Transverse colon (tissue), 4 donors: ENCODE data around the gene MOB3B. TPM values are rescaled to one million over a fixed set of nuclear protein-coding genes. Genes with fewer than 3 reads are reported as not detected.

Experiments used
- DNase-seq: peaks from one replicate; pipeline ENCODE4 v3.0.0-alpha.2; 2019
- H3K27ac ChIP-seq, 4 donors: fragments of 200-600 bp; sonication (generic); 2 replicates each; pipeline ENCODE4 v1.5.1; 2016 to 2018; ENCODE audit warnings: inconsistent platforms in 4 of 4
- H3K27me3 ChIP-seq: fragments of 200-600 bp; sonication (generic); 2 replicates; pipeline ENCODE4 v1.5.1; 2017; ENCODE audit warnings: inconsistent platforms
- H3K36me3 ChIP-seq, 4 donors: fragments of 200-600 bp; sonication (generic); 2 replicates each; pipeline ENCODE4 v1.5.1; 2017 to 2019; ENCODE audit warnings: inconsistent platforms in 4 of 4
- H3K4me1 ChIP-seq, 4 donors: fragments of 200-600 bp; sonication (generic); 2 replicates each; pipeline ENCODE4 v1.5.1; 2017 to 2020; ENCODE audit warnings: inconsistent platforms in 4 of 4
- H3K4me3 ChIP-seq, 4 donors: fragments of 200-600 bp; sonication (generic); 1 replicate in 1 of 4; 2 replicates in 3 of 4; pipeline versions ENCODE4 v1.5.1 to v1.6.1; 2017 to 2019; ENCODE audit warnings: inconsistent platforms in 4 of 4
- H3K9me3 ChIP-seq, 2 donors: fragments of 200-600 bp; sonication (generic); 2 replicates each; pipeline ENCODE4 v1.5.1; 2017 to 2019; ENCODE audit warnings: inconsistent platforms in 2 of 2
- CTCF ChIP-seq, 5 experiments: fragments of 200-600 bp in 3 of 5; fragments of 450-650 bp in 2 of 5; sonication (generic) in 3 of 5; IDR thresholded peaks; 1 replicate in 2 of 5; 2 replicates in 3 of 5; pipeline ENCODE4 v1.5.1; 2016 to 2017; ENCODE audit warnings: antibody characterized with exemption in 5 of 5, inconsistent platforms in 3 of 5, mild to moderate bottlenecking in 2 of 5, moderate library complexity in 1 of 5
- EP300 ChIP-seq: sonication (generic); formaldehyde crosslinking; IDR thresholded peaks from one replicate; pipeline ENCODE4 v1.6.1; 2017; ENCODE audit warnings: antibody characterized with exemption, low read depth
- POLR2A ChIP-seq: fragments of 450-650 bp; IDR thresholded peaks from one replicate; pipeline ENCODE4 v1.6.1; 2016; ENCODE audit warnings: antibody characterized with exemption, mild to moderate bottlenecking, moderate library complexity
- POLR2AphosphoS5 ChIP-seq, 3 donors: sonication (generic); formaldehyde crosslinking; IDR thresholded peaks; one replicate each; pipeline ENCODE4 v1.6.1; 2016; ENCODE audit warnings: antibody characterized with exemption in 3 of 3
- WGBS, 2 donors: methylation state at CpG; one replicate each; pipeline ENCODE4 v1.1.5; 2018; ENCODE audit warnings: low coverage in 1 of 2; 5-methylcytosine and 5-hydroxymethylcytosine counted together
- in situ Hi-C, 4 donors: fragments of 200-750 bp; cut with MboI; loops; one replicate each; pipeline versions ENCODE4 v1.15.0 to v1.15.1; 2017; ENCODE audit warnings: low sequenced_read_pairs in 3 of 4, low pct_ligation_motif_present in 1 of 4, low pct_unique_long_range_greater_than_20kb in 1 of 4
- intact Hi-C: fragments of 100-400 bp; cut with DNase I; formaldehyde crosslinking; loops from one replicate; pipeline ENCODE4 v1.15.1; 2023; ENCODE audit warnings: low total_unique reads
- total RNA-seq, 4 donors: library from RNA; depleted of rRNA; stranded (reverse); fragments of >200 nt; gene quantifications; one replicate each; pipeline ENCODE4 v1.1.0, GENCODE V29; 2016

The MOB3B gene
- total RNA-seq, 4 donors from 2014 or later: 18.3 to 39.7 (median 29.1) TPM

DNA sequence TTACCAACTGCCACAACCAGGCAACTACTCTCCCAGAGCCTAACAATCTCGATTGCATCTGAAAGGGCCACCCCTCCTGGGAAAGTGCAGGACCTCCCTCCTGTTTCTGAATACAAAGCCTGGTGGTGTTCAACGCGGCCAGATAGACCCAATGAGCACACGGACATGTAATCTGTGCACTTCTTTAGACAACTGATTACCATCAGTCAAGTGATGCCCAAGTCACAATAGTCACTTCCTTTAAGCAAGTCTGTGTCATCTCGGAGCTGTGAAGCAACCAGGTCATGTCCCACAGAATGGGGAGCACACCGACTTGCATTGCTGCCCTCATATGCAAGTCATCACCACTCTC, 42.9 kb upstream of the MOB3B start:
- WGBS, 2 donors: 3% methylated on average over 6 of the region's 6 CpGs; no CpG with 5 or more reads in 1 of the 2 donors
- in situ Hi-C loops (loop anchor here in 1 of 4 donors (25.0 kb wide), 1 partner anchor 535 kb away; no protein-coding TSS in a partner anchor), intact Hi-C loops (no loop called here)
- Histone ChIP-seq H3K27me3 (no peaks in the 10 kb centered on the region), H3K36me3 (no peaks in the 10 kb centered on the region), H3K4me3 (peak overlapping the region; percentile 58 to 94 (median 76)), H3K27ac (peak overlapping the region; percentile 95 to 99 (median 98)), H3K4me1 (peaks cover 7 to 33% (median 9%) of the 10 kb centered on the region in 4 donors), H3K9me3 (no peaks in the 10 kb centered on the region)
- TF ChIP-seq CTCF (IDR thresholded peaks at IDR 0.05) (no peak), POLR2AphosphoS5 (IDR thresholded peaks at IDR 0.05) (peak; percentile 71 to 83 (median 76))
- peak; percentile 64 for DNase-seq

- no peak for DNase-seq
- intact Hi-C loops: no loop called here
These were observed 42.4 kb upstream of the MOB3B start for GRCh38 chr9:27572061-27572460.

GRCh38 chr9:27571011-27571410, 41.4 kb upstream of the MOB3B start:
- TF ChIP-seq CTCF (IDR thresholded peaks at IDR 0.05): no peak
- TF ChIP-seq POLR2A: no peak
- TF ChIP-seq EP300: no peak
- TF ChIP-seq POLR2AphosphoS5 (IDR thresholded peaks at IDR 0.05): no peak
- in situ Hi-C loops (loop anchor here in 1 of 4 donors (25.0 kb wide), 1 partner anchor 534 kb away; no protein-coding TSS in a partner anchor), intact Hi-C loops (no loop called here)
- peaks cover 0 to 6% (median 0%) of the 10 kb centered on the region in 4 donors for H3K36me3 ChIP-seq
- peaks cover 8 to 35% (median 11%) of the 10 kb centered on the region in 4 donors for H3K4me1 ChIP-seq
- H3K27ac ChIP-seq: peak overlapping the region in 2 of 4 donors; percentile 95 to 98
- no peaks in the 10 kb centered on the region for H3K9me3 ChIP-seq
- WGBS, 2 donors: 85 to 93% methylated on average over 4 of the region's 4 CpGs
- no peaks in the 10 kb centered on the region for H3K27me3 ChIP-seq
- H3K4me3 ChIP-seq: no peak overlapping the region
- no peak for DNase-seq

More at GRCh38 chr9:27572061-27572460, 42.4 kb upstream of the MOB3B start:
- Histone ChIP-seq H3K27me3 (no peaks in the 10 kb centered on the region), H3K36me3 (no peaks in the 10 kb centered on the region), H3K4me3 (peak overlapping the region in 2 of 4 donors; percentile 70 to 94), H3K9me3 (no peaks in the 10 kb centered on the region), H3K27ac (peak overlapping the region; percentile 95 to 99 (median 98)), H3K4me1 (peaks cover 7 to 33% (median 9%) of the 10 kb centered on the region in 4 donors)
- in situ Hi-C loops: loop anchor here in 1 of 4 donors (25.0 kb wide), 1 partner anchor 535 kb away; no protein-coding TSS in a partner anchor
- WGBS, 2 donors: 32 to 41% methylated on average over 3 of the region's 3 CpGs
- no peak for TF ChIP-seq EP300
- TF ChIP-seq CTCF (IDR thresholded peaks at IDR 0.05): no peak

DNA sequence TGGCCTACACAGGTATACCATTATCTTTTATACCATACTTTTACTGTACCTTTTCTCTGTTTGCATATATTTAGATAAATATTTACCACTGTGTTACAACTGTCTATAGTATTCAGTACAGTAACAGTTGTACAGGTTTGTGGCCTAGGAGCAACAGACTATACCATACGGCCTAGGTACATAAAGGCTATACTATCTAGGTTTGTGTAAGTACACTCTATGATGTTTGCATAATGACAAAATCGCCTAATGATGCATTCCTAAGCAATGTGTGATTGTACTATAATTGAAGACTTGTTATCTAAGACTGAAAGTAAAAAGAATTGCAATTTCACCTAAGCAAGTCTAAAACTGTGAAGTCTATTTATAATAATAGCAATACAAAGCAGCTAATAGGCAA, 39.8 kb upstream of the MOB3B start:
- intact Hi-C loops: loop anchor here (10.0 kb wide), 1 partner anchor 375 kb away; no protein-coding TSS in a partner anchor
- no peaks in the 10 kb centered on the region for H3K9me3 ChIP-seq
- TF ChIP-seq EP300: no peak
- no peak for TF ChIP-seq CTCF (IDR thresholded peaks at IDR 0.05)
- no peak for TF ChIP-seq POLR2AphosphoS5 (IDR thresholded peaks at IDR 0.05)
- TF ChIP-seq POLR2A: no peak
- H3K4me1 ChIP-seq: peaks cover 8 to 40% (median 14%) of the 10 kb centered on the region in 4 donors
- in situ Hi-C loops: loop anchor here in 1 of 4 donors (25.0 kb wide), 1 partner anchor 532 kb away; no protein-coding TSS in a partner anchor
- WGBS, 2 donors: 50 to 55% methylated on average over 2 of the region's 2 CpGs
- H3K27me3 ChIP-seq: no peaks in the 10 kb centered on the region
- DNase-seq: no peak
- no peak overlapping the region for H3K4me3 ChIP-seq
- H3K36me3 ChIP-seq: peaks cover 0 to 21% (median 0%) of the 10 kb centered on the region in 4 donors
- H3K27ac ChIP-seq: peak overlapping the region; percentile 4 to 34 (median 25)
